Glomerular visceral epithelial cell (primary cell): Measurements from ENCODE around the gene CAVIN3.

Experiments used
- DNase-seq: peaks from one replicate; pipeline ENCODE4 v3.0.0-alpha.2; 2016; ENCODE audit errors: extremely low spot score

Gene CAVIN3

DNA sequence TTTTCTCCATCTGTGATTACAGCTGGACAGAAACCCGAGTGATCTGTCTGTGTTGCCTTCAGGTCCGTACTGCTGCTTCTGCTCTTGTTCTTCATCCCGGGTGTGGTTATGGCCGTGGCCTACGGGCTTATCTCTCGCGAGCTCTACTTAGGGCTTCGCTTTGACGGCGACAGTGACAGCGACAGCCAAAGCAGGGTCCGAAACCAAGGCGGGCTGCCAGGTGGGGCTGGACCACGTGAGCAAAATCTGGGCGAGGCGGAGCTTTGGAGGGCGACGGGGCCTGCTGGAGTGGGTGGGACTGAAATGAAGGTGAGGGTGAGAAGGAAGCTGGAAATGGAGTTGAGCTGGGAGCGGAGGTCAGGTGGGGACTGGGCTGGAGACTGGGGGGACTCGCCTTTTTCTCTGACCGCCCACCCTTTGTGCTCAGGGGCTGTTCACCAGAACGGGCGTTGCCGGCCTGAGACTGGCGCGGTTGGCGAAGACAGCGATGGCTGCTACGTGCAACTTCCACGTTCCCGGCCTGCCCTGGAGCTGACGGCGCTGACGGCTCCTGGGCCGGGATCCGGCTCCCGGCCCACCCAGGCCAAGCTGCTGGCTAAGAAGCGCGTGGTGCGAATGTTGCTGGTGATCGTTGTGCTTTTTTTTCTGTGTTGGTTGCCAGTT lies 49.6 kb downstream of the CAVIN3 start:
- no peak for DNase-seq

GRCh38 chr11:6269994-6270393 lies 50.3 kb downstream of the CAVIN3 start:
- no peak for DNase-seq
